Measurements from ENCODE around the gene PCDHA7. TPM values are rescaled to one million over a fixed set of nuclear protein-coding genes. Genes with fewer than 3 reads are reported as not detected.

Gene PCDHA7
- total and polyA plus RNA-seq, 2 of the 4 experiments (the other 2 are of a cell fraction) = 0.10 to 0.18 TPM

Other genes with a start within 250 kb of the PCDHA7 start
- 0.18 TPM in 1 of 2 replicates, not detected in the other for gene CD14, start 201.1 kb upstream of the PCDHA7 start, total RNA-seq (2012; rRNA removed)
- gene CD14, start 201.1 kb upstream of the PCDHA7 start, polyA plus RNA-seq (2012; rRNA removed) = 0.17 and 0.19 TPM in 2 replicates
- 4.2 and 6.6 TPM in 2 replicates for gene TMCO6, start 194.8 kb upstream of the PCDHA7 start, total RNA-seq (2012; rRNA removed)
- gene TMCO6, start 194.8 kb upstream of the PCDHA7 start, polyA plus RNA-seq (2012; rRNA removed) = 7.2 and 10.6 TPM in 2 replicates
- gene NDUFA2, start 186.6 kb upstream of the PCDHA7 start, total RNA-seq (2012; rRNA removed) = 20.4 and 30.0 TPM in 2 replicates
- 104 and 131 TPM in 2 replicates for gene NDUFA2, start 186.6 kb upstream of the PCDHA7 start, polyA plus RNA-seq (2012; rRNA removed)
- gene IK, start 186.4 kb upstream of the PCDHA7 start, total RNA-seq (2012; rRNA removed) = 137 and 143 TPM in 2 replicates
- 99.8 and 105 TPM in 2 replicates for gene IK, start 186.4 kb upstream of the PCDHA7 start, polyA plus RNA-seq (2012; rRNA removed)
- gene WDR55, start 169.4 kb upstream of the PCDHA7 start, total RNA-seq (2012; rRNA removed) = 19.2 and 20.4 TPM in 2 replicates
- 18.0 and 19.0 TPM in 2 replicates for gene WDR55, start 169.4 kb upstream of the PCDHA7 start, polyA plus RNA-seq (2012; rRNA removed)
- gene DND1, start 160.7 kb upstream of the PCDHA7 start, total RNA-seq (2012; rRNA removed) = under 0.01 TPM in 2 replicates
- 0.63 and 0.67 TPM in 2 replicates for gene DND1, start 160.7 kb upstream of the PCDHA7 start, polyA plus RNA-seq (2012; rRNA removed)
- gene HARS1, start 142.9 kb upstream of the PCDHA7 start, total RNA-seq (2012; rRNA removed) = 134 and 141 TPM in 2 replicates
- 89.3 and 97.6 TPM in 2 replicates for gene HARS1, start 142.9 kb upstream of the PCDHA7 start, polyA plus RNA-seq (2012; rRNA removed)
- gene HARS2, start 142.8 kb upstream of the PCDHA7 start, total RNA-seq (2012; rRNA removed) = 30.1 and 36.9 TPM in 2 replicates
- gene HARS2, start 142.8 kb upstream of the PCDHA7 start, polyA plus RNA-seq (2012; rRNA removed) = 26.5 and 33.0 TPM in 2 replicates
- 16.3 and 44.7 TPM in 2 replicates for gene ZMAT2, start 133.8 kb upstream of the PCDHA7 start, total RNA-seq (2012; rRNA removed)
- 32.2 and 41.2 TPM in 2 replicates for gene ZMAT2, start 133.8 kb upstream of the PCDHA7 start, polyA plus RNA-seq (2012; rRNA removed)
- gene PCDHA1, start 48.1 kb upstream of the PCDHA7 start, total RNA-seq (2012; rRNA removed) = under 0.01 TPM in 1 of 2 replicates, not detected in the other
- gene PCDHA1, start 48.1 kb upstream of the PCDHA7 start, polyA plus RNA-seq (2012; rRNA removed) = 0.05 and 0.07 TPM in 2 replicates
- gene PCDHA2, start 39.4 kb upstream of the PCDHA7 start, total RNA-seq (2012; rRNA removed) = not detected in 2 replicates
- gene PCDHA2, start 39.4 kb upstream of the PCDHA7 start, polyA plus RNA-seq (2012; rRNA removed) = not detected in 2 replicates
- gene PCDHA3, start 33.2 kb upstream of the PCDHA7 start, total RNA-seq (2012; rRNA removed) = under 0.01 TPM in 2 replicates
- 0.03 and 0.06 TPM in 2 replicates for gene PCDHA3, start 33.2 kb upstream of the PCDHA7 start, polyA plus RNA-seq (2012; rRNA removed)
- gene PCDHA4, start 27.2 kb upstream of the PCDHA7 start, total RNA-seq (2012; rRNA removed) = under 0.01 and 0.28 TPM in 2 replicates
- gene PCDHA4, start 27.2 kb upstream of the PCDHA7 start, polyA plus RNA-seq (2012; rRNA removed) = 0.02 TPM in 1 of 2 replicates, not detected in the other
- gene PCDHA5, start 12.7 kb upstream of the PCDHA7 start, total RNA-seq (2012; rRNA removed) = not detected in 2 replicates
- not detected in 2 replicates for gene PCDHA5, start 12.7 kb upstream of the PCDHA7 start, polyA plus RNA-seq (2012; rRNA removed)
- gene PCDHA6, start 6.3 kb upstream of the PCDHA7 start, total RNA-seq (2012; rRNA removed) = under 0.01 TPM in 1 of 2 replicates, not detected in the other
- gene PCDHA6, start 6.3 kb upstream of the PCDHA7 start, polyA plus RNA-seq (2012; rRNA removed) = 0.03 TPM in 1 of 2 replicates, not detected in the other
- gene PCDHA8, start 6.9 kb downstream of the PCDHA7 start, total RNA-seq (2012; rRNA removed) = under 0.01 TPM in 1 of 2 replicates, not detected in the other
- gene PCDHA8, start 6.9 kb downstream of the PCDHA7 start, polyA plus RNA-seq (2012; rRNA removed) = 0.02 TPM in 1 of 2 replicates, not detected in the other
- under 0.01 TPM in 2 replicates for gene PCDHA9, start 14.1 kb downstream of the PCDHA7 start, total RNA-seq (2012; rRNA removed)
- gene PCDHA9, start 14.1 kb downstream of the PCDHA7 start, polyA plus RNA-seq (2012; rRNA removed) = not detected in 2 replicates
- under 0.01 TPM in 2 replicates for gene PCDHA10, start 21.6 kb downstream of the PCDHA7 start, total RNA-seq (2012; rRNA removed)
- gene PCDHA10, start 21.6 kb downstream of the PCDHA7 start, polyA plus RNA-seq (2012; rRNA removed) = 0.02 TPM in 1 of 2 replicates, not detected in the other
- gene PCDHA11, start 34.7 kb downstream of the PCDHA7 start, total RNA-seq (2012; rRNA removed) = under 0.01 TPM in 1 of 2 replicates, not detected in the other
- not detected in 2 replicates for gene PCDHA11, start 34.7 kb downstream of the PCDHA7 start, polyA plus RNA-seq (2012; rRNA removed)
- gene PCDHA12, start 41.0 kb downstream of the PCDHA7 start, total RNA-seq (2012; rRNA removed) = not detected in 2 replicates
- gene PCDHA12, start 41.0 kb downstream of the PCDHA7 start, polyA plus RNA-seq (2012; rRNA removed) = 0.03 TPM in 1 of 2 replicates, not detected in the other
- gene PCDHA13, start 47.9 kb downstream of the PCDHA7 start, total RNA-seq (2012; rRNA removed) = not detected in 2 replicates
- not detected in 2 replicates for gene PCDHA13, start 47.9 kb downstream of the PCDHA7 start, polyA plus RNA-seq (2012; rRNA removed)
- gene PCDHAC1, start 92.0 kb downstream of the PCDHA7 start, total RNA-seq (2012; rRNA removed) = under 0.01 TPM in 1 of 2 replicates, not detected in the other
- gene PCDHAC1, start 92.0 kb downstream of the PCDHA7 start, polyA plus RNA-seq (2012; rRNA removed) = not detected in 2 replicates
- not detected in 2 replicates for gene PCDHAC2, start 132.2 kb downstream of the PCDHA7 start, total RNA-seq (2012; rRNA removed)
- not detected in 2 replicates for gene PCDHAC2, start 132.2 kb downstream of the PCDHA7 start, polyA plus RNA-seq (2012; rRNA removed)
- not detected in 2 replicates for gene PCDHB1, start 217.1 kb downstream of the PCDHA7 start, total RNA-seq (2012; rRNA removed)
- gene PCDHB1, start 217.1 kb downstream of the PCDHA7 start, polyA plus RNA-seq (2012; rRNA removed) = not detected in 2 replicates

All from IMR-90 (cell line).